PC-9 (cell line): ENCODE measurements around the gene LOC101059915.

Source experiments
- BruUV-seq: library from RNA; stranded (reverse); fragments of 400-500 nt; replicated peaks from 2 replicates; lab custom pipeline; 2021; lab: Mats Ljungman, UMichigan
- CTCF ChIA-PET: fragments of 300-600 bp; sonication (Branson Sonifier 250); formaldehyde crosslinking; loops from one replicate; lab custom pipeline; 2022; ENCODE audit warnings: antibody characterized with exemption; lab: Charles Lee
- POLR2A ChIA-PET: fragments of 300-600 bp; sonication (Branson Sonifier 250); formaldehyde crosslinking; loops from one replicate; lab custom pipeline; 2022; ENCODE audit warnings: antibody characterized with exemption; ENCODE audit not compliant: unreplicated experiment; lab: Charles Lee
- DNase-seq, 2 experiments: peaks; one replicate each; pipeline versions ENCODE4 v3.0.0 to v3.0.0-alpha.2; 2015 to 2022; ENCODE audit warnings: mixed read lengths in 1 of 2
- H2AFZ ChIP-seq: fragments of 200-600 bp; sonication (generic); 2 replicates; pipeline ENCODE4 v1.8.1; 2017; ENCODE audit warnings: antibody characterized with exemption
- H3F3A ChIP-seq: fragments of 200-600 bp; sonication (generic); 2 replicates; pipeline ENCODE4 v1.8.1; 2017; ENCODE audit warnings: antibody characterized with exemption, mild to moderate bottlenecking, low read depth; ENCODE audit not compliant: insufficient read depth
- H3K27ac ChIP-seq: fragments of 200-600 bp; sonication (generic); 2 replicates; pipeline ENCODE4 v1.6.1; 2016; ENCODE audit warnings: mixed run types
- H3K27me3 ChIP-seq: fragments of 200-600 bp; sonication (generic); 2 replicates; pipeline ENCODE4 v1.6.1; 2016; ENCODE audit warnings: low read depth, mixed run types; ENCODE audit not compliant: insufficient read depth
- H3K36me3 ChIP-seq: fragments of 200-600 bp; sonication (generic); 2 replicates; pipeline ENCODE4 v1.6.1; 2016; ENCODE audit warnings: low read depth, mixed run types
- H3K4me1 ChIP-seq: fragments of 200-600 bp; sonication (generic); replicated peaks from 2 replicates; pipeline ENCODE4 v1.6.1; 2016; ENCODE audit warnings: mixed run types; ENCODE audit not compliant: insufficient read depth
- H3K4me2 ChIP-seq: fragments of 200-600 bp; sonication (generic); 2 replicates; pipeline ENCODE4 v1.6.1; 2017; ENCODE audit warnings: mixed run types
- H3K4me3 ChIP-seq: fragments of 200-600 bp; sonication (generic); 2 replicates; pipeline ENCODE4 v1.6.1; 2016; ENCODE audit warnings: mixed run types
- H3K79me2 ChIP-seq: fragments of 200-600 bp; sonication (generic); 2 replicates; pipeline ENCODE4 v1.6.1; 2017; ENCODE audit warnings: low read depth, mixed run types
- H3K9me2 ChIP-seq: fragments of 200-600 bp; sonication (generic); 2 replicates; pipeline ENCODE4 v1.8.1; 2017; ENCODE audit warnings: mild to moderate bottlenecking; ENCODE audit not compliant: insufficient read depth
- H3K9me3 ChIP-seq: fragments of 200-600 bp; sonication (generic); 2 replicates; pipeline ENCODE4 v1.8.1; 2016; ENCODE audit warnings: low read depth; ENCODE audit not compliant: insufficient read depth
- H4K20me1 ChIP-seq: fragments of 200-600 bp; sonication (generic); 2 replicates; pipeline ENCODE4 v1.8.1; 2017; ENCODE audit not compliant: insufficient read depth
- EZH2 ChIP-seq: fragments of 200-600 bp; sonication (generic); IDR thresholded peaks from 2 replicates; pipeline ENCODE4 v1.8.0; 2017; ENCODE audit warnings: antibody characterized with exemption, low read depth
- intact Hi-C: fragments of 100-400 bp; cut with micrococcal nuclease; formaldehyde crosslinking; loops from one replicate; pipeline ENCODE4 v1.10.0; 2022; ENCODE audit not compliant: unreplicated experiment
- TF ChIP-seq, protein P1 (sequence below): fragments of 200-600 bp; sonication (generic); conservative IDR thresholded peaks from 2 replicates; pipeline ENCODE4 v1.6.1; 2017; ENCODE audit warnings: mixed run types, antibody characterized with exemption, mild to moderate bottlenecking, moderate library complexity

The LOC101059915 gene

DNA sequence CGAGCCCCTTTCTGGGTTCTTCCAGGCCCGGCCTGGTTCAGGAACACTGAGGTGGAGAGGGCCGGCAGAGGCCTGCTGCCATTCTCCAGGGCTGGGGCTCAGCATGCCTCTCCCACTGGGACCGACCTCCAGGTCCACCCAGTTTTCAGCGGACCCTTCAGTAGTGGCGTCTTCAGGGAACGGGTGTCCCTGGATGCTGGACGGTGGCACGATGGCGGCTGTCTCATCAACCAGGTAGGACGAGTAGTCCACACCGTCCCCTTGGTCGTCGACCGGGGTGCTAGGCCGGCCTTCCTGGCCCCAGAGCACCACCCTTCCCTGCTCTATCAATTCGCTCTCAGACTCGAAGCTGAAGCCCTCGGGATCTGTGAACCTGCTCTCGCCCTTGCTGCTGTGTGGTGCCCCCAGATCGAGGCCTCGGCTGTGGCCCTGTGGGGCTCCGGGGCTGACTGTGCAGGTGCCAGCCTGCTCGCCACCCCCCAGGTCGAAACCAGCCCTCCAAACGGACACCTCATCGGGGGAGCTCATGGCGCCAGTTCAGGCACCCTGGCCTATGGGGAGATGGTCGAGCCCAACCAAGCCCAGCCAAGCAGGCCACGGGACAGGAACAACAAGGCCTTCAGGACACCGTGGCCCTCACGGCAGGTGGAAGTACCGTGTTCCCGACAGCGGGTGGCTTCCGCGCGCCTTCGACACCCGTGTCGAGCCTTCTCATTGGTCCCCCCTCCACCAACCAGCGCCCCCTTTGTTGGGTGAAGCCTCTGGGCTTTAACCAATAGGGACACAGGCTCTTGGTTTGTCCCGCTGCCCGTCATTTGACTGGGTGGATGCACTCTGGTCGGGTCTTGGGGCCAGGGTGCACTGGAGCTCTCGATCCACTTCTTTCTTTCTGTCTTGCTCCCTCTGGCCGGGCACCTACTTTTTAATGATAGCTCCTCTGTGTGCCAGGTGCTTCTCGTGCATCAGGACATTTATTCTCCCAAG, 814 bp upstream of the LOC101059915 start:
- ChIA-PET POLR2A (no interaction called here), CTCF (no interaction called here)
- intact Hi-C loops: no loop called here
- no peaks in the 10 kb centered on the region for H3K9me2 ChIP-seq
- no peaks in the 10 kb centered on the region for H3K36me3 ChIP-seq
- H3K27ac ChIP-seq: no peak overlapping the region
- H3K4me2 ChIP-seq: no peak overlapping the region
- H4K20me1 ChIP-seq: no peaks in the 10 kb centered on the region
- H3K79me2 ChIP-seq: no peaks in the 10 kb centered on the region
- no peak overlapping the region for H2AFZ ChIP-seq
- BruUV-seq: no TSS peak
- H3K4me1 ChIP-seq: no peaks in the 10 kb centered on the region
- peaks cover 14% of the 10 kb centered on the region for H3K27me3 ChIP-seq
- TF ChIP-seq EZH2: no peak
- TF ChIP-seq, protein P1, sequence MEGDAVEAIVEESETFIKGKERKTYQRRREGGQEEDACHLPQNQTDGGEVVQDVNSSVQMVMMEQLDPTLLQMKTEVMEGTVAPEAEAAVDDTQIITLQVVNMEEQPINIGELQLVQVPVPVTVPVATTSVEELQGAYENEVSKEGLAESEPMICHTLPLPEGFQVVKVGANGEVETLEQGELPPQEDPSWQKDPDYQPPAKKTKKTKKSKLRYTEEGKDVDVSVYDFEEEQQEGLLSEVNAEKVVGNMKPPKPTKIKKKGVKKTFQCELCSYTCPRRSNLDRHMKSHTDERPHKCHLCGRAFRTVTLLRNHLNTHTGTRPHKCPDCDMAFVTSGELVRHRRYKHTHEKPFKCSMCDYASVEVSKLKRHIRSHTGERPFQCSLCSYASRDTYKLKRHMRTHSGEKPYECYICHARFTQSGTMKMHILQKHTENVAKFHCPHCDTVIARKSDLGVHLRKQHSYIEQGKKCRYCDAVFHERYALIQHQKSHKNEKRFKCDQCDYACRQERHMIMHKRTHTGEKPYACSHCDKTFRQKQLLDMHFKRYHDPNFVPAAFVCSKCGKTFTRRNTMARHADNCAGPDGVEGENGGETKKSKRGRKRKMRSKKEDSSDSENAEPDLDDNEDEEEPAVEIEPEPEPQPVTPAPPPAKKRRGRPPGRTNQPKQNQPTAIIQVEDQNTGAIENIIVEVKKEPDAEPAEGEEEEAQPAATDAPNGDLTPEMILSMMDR: no peak
- no peaks in the 10 kb centered on the region for H3K9me3 ChIP-seq
- H3K4me3 ChIP-seq: no peak overlapping the region
- no peaks in the 10 kb centered on the region for H3F3A ChIP-seq
- DNase-seq: no peak

DNA sequence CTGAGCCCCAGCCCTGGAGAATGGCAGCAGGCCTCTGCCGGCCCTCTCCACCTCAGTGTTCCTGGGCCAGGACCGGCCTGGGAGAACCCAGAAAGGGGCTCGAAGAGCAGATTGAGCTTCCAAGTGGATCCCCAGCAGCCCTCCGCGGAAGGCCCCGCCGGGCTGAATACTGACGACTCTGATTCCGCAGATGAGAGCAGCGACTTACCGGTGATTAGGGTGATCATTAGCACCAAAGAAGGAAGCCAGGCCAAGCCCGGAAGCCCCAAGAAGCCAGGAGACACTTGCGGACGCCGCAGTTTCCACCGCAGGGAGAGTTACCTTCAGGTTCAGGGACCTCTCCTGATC, 876 bp downstream of the LOC101059915 start:
- ChIA-PET POLR2A (no interaction called here), CTCF (no interaction called here)
- H3F3A ChIP-seq: no peaks in the 10 kb centered on the region
- no peaks in the 10 kb centered on the region for H3K9me2 ChIP-seq
- H3K36me3 ChIP-seq: no peaks in the 10 kb centered on the region
- H3K79me2 ChIP-seq: no peaks in the 10 kb centered on the region
- BruUV-seq: no TSS peak
- TF ChIP-seq, protein P1: no peak
- no peak for TF ChIP-seq EZH2
- intact Hi-C loops: no loop called here
- H3K4me2 ChIP-seq: no peak overlapping the region
- H2AFZ ChIP-seq: no peak overlapping the region
- H3K9me3 ChIP-seq: no peaks in the 10 kb centered on the region
- no peaks in the 10 kb centered on the region for H3K4me1 ChIP-seq
- no peak overlapping the region for H3K4me3 ChIP-seq
- no peak overlapping the region for H3K27ac ChIP-seq
- H3K27me3 ChIP-seq: peaks cover 27% of the 10 kb centered on the region
- H4K20me1 ChIP-seq: no peaks in the 10 kb centered on the region
- DNase-seq: no peak

DNA sequence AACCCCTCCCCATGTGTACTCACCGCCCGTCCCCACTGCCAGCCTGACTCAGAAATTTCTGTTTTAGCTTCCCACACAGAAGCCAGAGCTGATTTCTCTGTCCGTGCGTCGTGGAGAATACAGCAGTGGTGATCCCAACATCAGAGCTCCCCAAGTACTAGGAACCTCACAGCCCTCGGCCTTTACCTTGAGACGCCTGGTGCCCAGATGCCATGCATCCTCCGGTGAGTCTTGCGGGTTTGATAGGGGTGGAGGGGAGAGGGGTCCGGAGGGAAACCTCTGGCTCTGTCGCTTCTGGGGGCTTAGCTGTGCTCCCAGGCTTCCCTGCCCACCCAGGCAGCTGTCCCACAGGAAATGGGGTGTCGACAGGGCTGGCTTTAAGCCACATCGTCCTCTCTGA, 2.1 kb downstream of the LOC101059915 start:
- Histone ChIP-seq H3K27me3 (peaks cover 39% of the 10 kb centered on the region), H3K36me3 (no peaks in the 10 kb centered on the region), H3K4me3 (no peak overlapping the region), H3K4me1 (no peaks in the 10 kb centered on the region), H4K20me1 (no peaks in the 10 kb centered on the region), H3F3A (no peaks in the 10 kb centered on the region), H3K4me2 (no peak overlapping the region), H3K9me3 (no peaks in the 10 kb centered on the region), H3K79me2 (no peaks in the 10 kb centered on the region), H3K27ac (no peak overlapping the region), H3K9me2 (no peaks in the 10 kb centered on the region), H2AFZ (no peak overlapping the region)
- CTCF ChIA-PET: no interaction called here
- no TSS peak for BruUV-seq
- POLR2A ChIA-PET: no interaction called here
- intact Hi-C loops: no loop called here
- no peak for DNase-seq
- TF ChIP-seq, protein P1: no peak
- TF ChIP-seq EZH2: no peak
